ENCODE results near the gene RGS7BP. TPM values are rescaled to one million over a fixed set of nuclear protein-coding genes. Genes with fewer than 3 reads are reported as not detected.

Gene RGS7BP
- polyA plus RNA-seq, 2 of the 4 experiments (the other 2 are of a cell fraction) = not detected

Small RNA genes lying within 50 kb of the gene (small RNA-seq; reads per million reads assigned to genes)
- gene RN7SL169P (0 reads per million in 6 experiments), gene RNU6-294P (0 to 0.43 (median 0) reads per million in 6 experiments)

Other genes starting within 250 kb of the RGS7BP start
- gene SHISAL2B, start 184.5 kb downstream of the RGS7BP start, polyA plus RNA-seq (2011; rRNA removed) = not detected in 2 replicates
- not detected in 3 replicates for gene SHISAL2B, start 184.5 kb downstream of the RGS7BP start, polyA plus RNA-seq (2017; fragmentation: RNase III; extraction: RNeasy Plus Mini Kit Qiagen cat#74134 plus additional on column Dnase treatment)